T-cell (primary cell): ENCODE measurements around the gene THEM4. TPM values are rescaled to one million over a fixed set of nuclear protein-coding genes. Genes with fewer than 3 reads are reported as not detected.

Experiments used
- ATAC-seq, 4 experiments: fragments of 200-7000 bp in 3 of 4; fragments of 150-1000 bp in 1 of 4; cut with Tn5 transposase; replicated peaks in 1 of 4; 1 replicate in 3 of 4; 2 replicates in 1 of 4; pipeline ENCODE4 v1.10.0; 2021; ENCODE audit warnings: moderate library complexity in 3 of 4, mild to moderate bottlenecking in 2 of 4, moderate number of reproducible peaks in 1 of 4
- CTCF ChIA-PET, 2 donors: fragments of 300-600 bp; sonication (Branson Sonifier 250); formaldehyde crosslinking; loops; one replicate each; lab custom pipeline; 2022; ENCODE audit warnings: antibody characterized with exemption in 2 of 2; lab: Charles Lee
- POLR2A ChIA-PET, 2 donors: fragments of 300-600 bp; sonication (Branson Sonifier 250); formaldehyde crosslinking; loops; one replicate each; lab custom pipeline; 2022; ENCODE audit warnings: antibody characterized with exemption in 2 of 2; lab: Charles Lee
- DNase-seq, 35 experiments: peaks; one replicate each; pipeline versions ENCODE4 v3.0.0 to v3.0.0-alpha.2; 2013 to 2023
- H3K27ac ChIP-seq: one replicate; pipeline ENCODE4 v1.5.1; 2013; ENCODE audit warnings: low read length
- H3K27me3 ChIP-seq, 2 experiments: replicated peaks in 1 of 2; 1 replicate in 1 of 2; 2 replicates in 1 of 2; pipeline versions ENCODE4 v1.6.1 to v1.7.0; 2013; ENCODE audit warnings: low read length in 1 of 2, mixed read lengths in 1 of 2; ENCODE audit not compliant: control insufficient read depth in 2 of 2, insufficient read depth in 2 of 2; ENCODE audit errors: extremely low read depth in 1 of 2
- H3K36me3 ChIP-seq, 2 donors: 1 replicate in 1 of 2; 2 replicates in 1 of 2; pipeline versions ENCODE4 v1.6.1 to v1.7.0; 2013; ENCODE audit warnings: low read length in 1 of 2; ENCODE audit not compliant: control insufficient read depth in 2 of 2, insufficient read depth in 1 of 2; ENCODE audit errors: extremely low read depth in 1 of 2
- H3K4me1 ChIP-seq, 2 experiments: 1 replicate in 1 of 2; 2 replicates in 1 of 2; pipeline versions ENCODE4 v1.6.1 to v1.7.0; 2013; ENCODE audit warnings: low read length in 2 of 2, mixed read lengths in 1 of 2; ENCODE audit not compliant: insufficient read depth in 2 of 2, control insufficient read depth in 1 of 2; ENCODE audit errors: extremely low read depth in 1 of 2
- H3K4me3 ChIP-seq, 2 donors: 1 replicate in 1 of 2; 2 replicates in 1 of 2; pipeline versions ENCODE4 v1.5.1 to v1.7.0; 2013; ENCODE audit warnings: mild to moderate bottlenecking in 2 of 2, low read length in 1 of 2, moderate library complexity in 1 of 2; ENCODE audit not compliant: control insufficient read depth in 1 of 2; ENCODE audit errors: extremely low read depth in 1 of 2
- H3K9me3 ChIP-seq: 2 replicates; pipeline ENCODE4 v1.7.0; 2013
- H3K27ac Mint-ChIP-seq, 2 donors: one replicate each; pipeline ENCODE4 v1.8.0; 2020 to 2021; ENCODE audit warnings: mild to moderate bottlenecking in 2 of 2, mixed read lengths in 2 of 2
- H3K27me3 Mint-ChIP-seq, 2 donors: one replicate each; pipeline ENCODE4 v1.8.0; 2021 to 2022; ENCODE audit warnings: mixed read lengths in 2 of 2
- H3K36me3 Mint-ChIP-seq: one replicate; pipeline ENCODE4 v1.8.0; 2021; ENCODE audit warnings: mixed read lengths
- H3K4me1 Mint-ChIP-seq, 3 donors: one replicate each; pipeline ENCODE4 v1.8.0; 2020 to 2022; ENCODE audit warnings: mixed read lengths in 3 of 3, mild to moderate bottlenecking in 1 of 3
- H3K4me3 Mint-ChIP-seq, 3 donors: one replicate each; pipeline ENCODE4 v1.8.0; 2020 to 2022; ENCODE audit warnings: mild to moderate bottlenecking in 3 of 3, mixed read lengths in 3 of 3, moderate library complexity in 3 of 3
- H3K9me3 Mint-ChIP-seq, 3 donors: one replicate each; pipeline ENCODE4 v1.8.0; 2020 to 2022; ENCODE audit warnings: mixed read lengths in 3 of 3
- WGBS: methylation state at CpG from one replicate; pipeline ENCODE4 v1.1.5; 2013; ENCODE audit warnings: missing lambda C conversion rate; ENCODE audit not compliant: insufficient coverage; 5-methylcytosine and 5-hydroxymethylcytosine counted together
- total RNA-seq, 35 experiments: library from RNA in 6 of 35; stranded (reverse) in 6 of 35; fragments of 120-200 nt in 1 of 35; gene quantifications; one replicate each; pipeline versions ENCODE4 v1.2.1 to v1.2.4 and lab custom pipeline; 2013 to 2026

The THEM4 gene
- total RNA-seq, 5 donors from 2014 or later (not counting 1 experiment from before 2014, with no cell fraction given) = 48.2 to 119 (median 97.6) TPM

DNA sequence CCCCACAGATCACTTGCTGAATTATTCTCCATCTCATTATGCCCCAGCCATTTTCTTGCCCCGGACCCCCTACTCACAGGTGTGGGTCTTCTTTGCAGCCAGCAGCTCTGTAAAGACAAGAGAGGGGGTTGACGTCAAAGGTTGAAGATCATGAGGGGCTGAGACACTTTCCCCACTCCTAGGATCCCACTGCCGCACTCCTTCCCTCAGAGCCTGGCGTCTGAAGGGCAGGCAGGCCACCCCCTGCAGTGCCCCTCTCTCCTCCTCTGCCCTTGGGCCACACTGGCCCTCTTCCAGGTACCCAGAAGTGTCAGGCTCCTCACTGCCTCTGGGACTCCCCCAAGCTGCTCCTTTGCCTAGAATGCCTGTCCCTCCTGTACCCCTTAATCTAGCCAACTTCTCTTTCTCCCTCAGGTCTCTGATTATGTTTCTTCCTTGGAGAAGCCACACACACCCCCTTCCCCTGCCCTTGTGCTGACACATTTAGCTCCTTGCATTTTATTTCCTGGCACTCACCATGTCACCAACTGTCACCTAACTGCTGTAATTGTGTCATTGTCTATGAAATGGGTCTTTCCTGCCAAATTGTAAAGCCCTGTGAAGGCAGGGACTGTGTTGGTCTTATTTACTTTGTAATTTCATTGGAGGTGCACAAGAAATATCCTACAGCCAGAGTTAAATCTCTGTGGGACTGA lies 79.8 kb downstream of the THEM4 start:
- Histone ChIP-seq H3K27ac (peak overlapping the region; percentile 78), H3K4me1 (peaks cover 34 to 86% of the 10 kb centered on the region in 2 experiments), H3K9me3 (no peaks in the 10 kb centered on the region), H3K36me3 (no peaks in the 10 kb centered on the region), H3K27me3 (no peaks in the 10 kb centered on the region), H3K4me3 (no peak overlapping the region)
- peak overlapping the region; percentile 87 to 88 for H3K27ac Mint-ChIP-seq
- peak overlapping the region; percentile 18 to 80 (median 18) for H3K4me3 Mint-ChIP-seq
- DNase-seq = no peak
- H3K4me1 Mint-ChIP-seq = peaks cover 72 to 92% (median 85%) of the 10 kb centered on the region in 3 donors
- ChIA-PET CTCF (no interaction called here), POLR2A (interaction anchor here in 1 of 2 donors (0.6 kb wide), 1 partner anchor 7 kb away, joined by 4 read pairs; no protein-coding TSS in a partner anchor)
- no peaks in the 10 kb centered on the region for H3K9me3 Mint-ChIP-seq
- no peaks in the 10 kb centered on the region for H3K27me3 Mint-ChIP-seq
- no peak for ATAC-seq
- WGBS = 79% methylated on average over 2 of the region's 4 CpGs
- H3K36me3 Mint-ChIP-seq = no peaks in the 10 kb centered on the region

DNA sequence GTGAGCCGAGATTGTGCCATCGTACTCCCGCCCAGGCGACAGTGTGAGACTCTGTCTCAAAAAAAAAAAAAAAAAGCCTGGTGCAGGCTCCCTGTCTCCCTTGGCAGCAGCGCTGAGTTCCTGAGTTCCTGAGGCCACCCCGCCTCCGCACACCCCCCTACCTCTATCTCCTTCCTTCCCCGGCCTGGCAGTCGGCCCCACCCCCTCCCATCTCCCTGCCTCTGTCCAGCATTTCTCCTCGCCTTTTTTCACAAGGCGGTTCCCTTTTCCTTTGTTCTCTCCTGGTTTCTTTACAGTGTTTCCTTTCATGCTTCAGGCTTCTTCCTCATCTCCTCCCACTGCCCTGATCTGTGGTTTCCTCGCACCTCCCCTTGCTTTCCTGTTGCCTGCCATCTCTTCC lies 80.4 kb downstream of the THEM4 start:
- peak overlapping the region; percentile 87 to 88 for H3K27ac Mint-ChIP-seq
- peak overlapping the region; percentile 78 for H3K27ac ChIP-seq
- H3K36me3 ChIP-seq = no peaks in the 10 kb centered on the region
- peak in 1 of 35 experiments; percentile 37 for DNase-seq
- no peaks in the 10 kb centered on the region for H3K27me3 ChIP-seq
- H3K4me1 ChIP-seq = peaks cover 34 to 80% of the 10 kb centered on the region in 2 experiments
- no peaks in the 10 kb centered on the region for H3K27me3 Mint-ChIP-seq
- WGBS = 16% methylated on average over 8 of the region's 12 CpGs
- H3K4me3 ChIP-seq = peak overlapping the region in 1 of 2 donors; percentile 3
- ATAC-seq = peak in 1 of 4 experiments; percentile 18
- H3K4me1 Mint-ChIP-seq = peaks cover 66 to 91% (median 82%) of the 10 kb centered on the region in 3 donors
- POLR2A ChIA-PET = interaction anchor here in 1 of 2 donors (0.6 kb wide), 1 partner anchor 1792 kb away, joined by 3 read pairs; no protein-coding TSS in a partner anchor
- CTCF ChIA-PET = no interaction called here
- no peaks in the 10 kb centered on the region for H3K9me3 ChIP-seq
- peak overlapping the region; percentile 18 to 80 (median 18) for H3K4me3 Mint-ChIP-seq
- no peaks in the 10 kb centered on the region for H3K9me3 Mint-ChIP-seq
- H3K36me3 Mint-ChIP-seq = no peaks in the 10 kb centered on the region

- H3K4me1 Mint-ChIP-seq = peaks cover 58 to 87% (median 72%) of the 10 kb centered on the region in 3 donors
- ChIA-PET CTCF (interaction anchor here in 1 of 2 donors (0.7 kb wide), 1 partner anchor 10 kb away, joined by 3 read pairs; no protein-coding TSS in a partner anchor), POLR2A (interaction anchor here (0.6 kb wide), 2 partner anchors 12 to 13 kb away, joined by 3 to 6 read pairs; no protein-coding TSS in a partner anchor)
- no peaks in the 10 kb centered on the region for H3K27me3 Mint-ChIP-seq
- Histone ChIP-seq H3K4me1 (peaks cover 29 to 70% of the 10 kb centered on the region in 2 experiments), H3K36me3 (no peaks in the 10 kb centered on the region), H3K27me3 (no peaks in the 10 kb centered on the region), H3K27ac (peak overlapping the region; percentile 78), H3K9me3 (no peaks in the 10 kb centered on the region), H3K4me3 (no peak overlapping the region)
- peak in 1 of 35 experiments; percentile 25 for DNase-seq
- ATAC-seq = no peak
- H3K4me3 Mint-ChIP-seq = peak overlapping the region; percentile 34 to 80 (median 51)
- H3K36me3 Mint-ChIP-seq = no peaks in the 10 kb centered on the region
- H3K27ac Mint-ChIP-seq = peak overlapping the region; percentile 87 to 88
- no peaks in the 10 kb centered on the region for H3K9me3 Mint-ChIP-seq
- WGBS = 86% methylated on average over 1 of the region's 9 CpGs
Observed at GRCh38 chr1:151827853-151828252, 81.5 kb downstream of the THEM4 start.

- peak in 1 of 4 experiments; percentile 17 for ATAC-seq
- peak in 2 of 35 experiments; percentile 34 to 38 for DNase-seq
Observed at GRCh38 chr1:151825751-151826660, 83.3 kb downstream of the THEM4 start.

DNA sequence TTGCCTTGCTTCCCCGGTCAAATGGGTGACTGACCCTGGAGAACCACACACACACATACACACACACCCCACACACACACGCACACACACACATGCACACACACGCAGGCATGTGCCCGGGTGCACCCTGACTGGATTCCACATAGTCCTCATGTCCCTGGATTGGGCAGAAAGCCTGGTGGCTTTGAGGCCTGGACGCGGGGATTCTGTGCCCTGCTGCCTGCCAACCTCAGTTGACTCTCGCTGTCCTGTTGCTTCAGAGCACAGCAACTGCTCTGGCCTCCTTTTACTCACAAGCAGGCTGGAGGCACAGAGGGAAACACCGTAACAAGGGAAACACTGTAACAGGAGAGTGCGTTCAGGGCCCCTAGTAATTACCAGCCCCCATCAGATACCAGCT lies 84.1 kb downstream of the THEM4 start:
- WGBS = 81% methylated on average over 6 of the region's 9 CpGs
- no peaks in the 10 kb centered on the region for H3K36me3 ChIP-seq
- Mint-ChIP-seq H3K27me3 (no peaks in the 10 kb centered on the region), H3K4me3 (peak overlapping the region; percentile 60 to 77 (median 73)), H3K4me1 (peaks cover 63 to 86% (median 68%) of the 10 kb centered on the region in 3 donors), H3K9me3 (no peaks in the 10 kb centered on the region), H3K36me3 (no peaks in the 10 kb centered on the region), H3K27ac (peak overlapping the region; percentile 83)
- ATAC-seq (no peak), DNase-seq (no peak)
- no peak overlapping the region for H3K27ac ChIP-seq
- peak overlapping the region in 1 of 2 donors; percentile 39 for H3K4me3 ChIP-seq
- H3K27me3 ChIP-seq = no peaks in the 10 kb centered on the region
- H3K4me1 ChIP-seq = peaks cover 31 to 70% of the 10 kb centered on the region in 2 experiments
- CTCF ChIA-PET = no interaction called here
- H3K9me3 ChIP-seq = no peaks in the 10 kb centered on the region
- POLR2A ChIA-PET = no interaction called here

More at GRCh38 chr1:151825751-151826660, 83.3 kb downstream of the THEM4 start:
- no peaks in the 10 kb centered on the region for H3K9me3 Mint-ChIP-seq
- Histone ChIP-seq H3K27me3 (no peaks in the 10 kb centered on the region), H3K4me3 (peak overlapping the region in 1 of 2 donors; percentile 39), H3K9me3 (no peaks in the 10 kb centered on the region), H3K36me3 (no peaks in the 10 kb centered on the region), H3K27ac (peak overlapping the region; percentile 48), H3K4me1 (peaks cover 31 to 70% of the 10 kb centered on the region in 2 experiments)
- CTCF ChIA-PET = interaction anchor here in 1 of 2 donors (1.1 kb wide), 1 partner anchor 22 kb away, joined by 3 read pairs; no protein-coding TSS in a partner anchor
- no peaks in the 10 kb centered on the region for H3K27me3 Mint-ChIP-seq
- H3K4me3 Mint-ChIP-seq = peak overlapping the region; percentile 60 to 77 (median 73)
- POLR2A ChIA-PET = no interaction called here
- no peaks in the 10 kb centered on the region for H3K36me3 Mint-ChIP-seq
- peaks cover 61 to 85% (median 68%) of the 10 kb centered on the region in 3 donors for H3K4me1 Mint-ChIP-seq
- 49% methylated on average over 7 of the region's 21 CpGs for WGBS
- H3K27ac Mint-ChIP-seq = peak overlapping the region; percentile 87 to 91
